SH-SY5Y (cell line): ENCODE measurements around the gene MTCL1.

Experiments
- GATA2 ChIP-seq: IDR thresholded peaks from 2 replicates; pipeline ENCODE4 v1.6.1; 2011; ENCODE audit warnings: mild to moderate bottlenecking, low read depth, low read length
- GATA3 ChIP-seq: IDR thresholded peaks from 2 replicates; pipeline ENCODE4 v1.6.1; 2011; ENCODE audit warnings: low read depth, mild to moderate bottlenecking, low read length, moderate library complexity

- TF ChIP-seq GATA2 (no peak), GATA3 (no peak)
These were observed 58.3 kb downstream of the MTCL1 start for GRCh38 chr18:8763611-8764010.
